Measurements from ENCODE around the gene ST3GAL4.
"Not testable (repeated sequence)": the region's sequence is repeated elsewhere in the genome, so short reads cannot be mapped to it uniquely, and the experiment has no call there.

- TF ChIP-seq MAX (IDR thresholded peaks at IDR 0.05); CTCF (IDR thresholded peaks at IDR 0.05; ENCODE audit: control extremely low read depth in 1 of 3, insufficient read depth in 1 of 3, low read depth in 1 of 3, low read length in 3 of 3): not testable (repeated sequence)
Measured at GRCh38 chr11:126373389-126374066, 18.0 kb downstream of the ST3GAL4 start.
